ENCODE data around the gene PTPRC. TPM values are rescaled to one million over a fixed set of nuclear protein-coding genes. Genes with fewer than 3 reads are reported as not detected.

Gene PTPRC
- total RNA-seq, 1 experiment from 2014 or later, result 1.4 TPM

GRCh38 chr1:198756470-198756869 is 117.6 kb downstream of the PTPRC start:
- no peak overlapping the region for H3K27ac ChIP-seq (ENCODE audit: low read length)
- no peak overlapping the region for H3K4me3 ChIP-seq (ENCODE audit: low read depth in 2 of 2, low read length in 2 of 2)
- no peaks in the 10 kb centered on the region for H3K4me1 ChIP-seq (ENCODE audit: control insufficient read depth, insufficient read depth, low read length)
- intact Hi-C loops (cut with micrococcal nuclease; ENCODE audit: unreplicated experiment), result loop anchor here (5.0 kb wide), 1 partner anchor 796 kb away; no protein-coding TSS in a partner anchor
- ATAC-seq (peak; percentile 74), DNase-seq (ENCODE audit: low read depth, low spot score) (no peak)
- TF ChIP-seq TCF7L2 (IDR thresholded peaks at IDR 0.05; ENCODE audit: low read depth, low read length), result no peak
- TF ChIP-seq REST (IDR thresholded peaks at IDR 0.05; ENCODE audit: insufficient read depth in 1 of 2, low read depth in 2 of 2, low read length in 1 of 2), result no peak
- TF ChIP-seq CTCF (IDR thresholded peaks at IDR 0.05), result no peak; the same call in 1 of the 2 replicates
- no peak for TF ChIP-seq POLR2AphosphoS5 (IDR thresholded peaks at IDR 0.05; ENCODE audit: low read depth, low read length)
- no peak for TF ChIP-seq SIN3A (IDR thresholded peaks at IDR 0.05; ENCODE audit: borderline replicate concordance, insufficient read depth, low read depth, low read length)
- H3K36me3 ChIP-seq (ENCODE audit: control insufficient read depth, insufficient read depth, low read length), result no peaks in the 10 kb centered on the region
- CTCF ChIA-PET, result interaction anchor here (0.6 kb wide), 1 partner anchor 1549 kb away, joined by 3 read pairs; no protein-coding TSS in a partner anchor
- no peaks in the 10 kb centered on the region for H3K9me3 ChIP-seq (ENCODE audit: control insufficient read depth, insufficient read depth, low read depth, low read length)
- no peaks in the 10 kb centered on the region for H3K27me3 ChIP-seq (ENCODE audit: control insufficient read depth, insufficient read depth, low read length)
- POLR2A ChIA-PET, result interaction anchor here (0.5 kb wide), 1 partner anchor 1261 kb away, joined by 3 read pairs; no protein-coding TSS in a partner anchor
- in situ Hi-C loops (cut with HindIII; ENCODE audit: low pct_unique_long_range_greater_than_20kb, low sequenced_read_pairs), result no loop called here
- BruUV-seq (replicated peaks), result no TSS peak

GRCh38 chr1:198761859-198762616 is 123.2 kb downstream of the PTPRC start:
- CTCF ChIA-PET, result no interaction called here
- ATAC-seq (no peak), DNase-seq (ENCODE audit: low read depth, low spot score) (no peak)
- in situ Hi-C loops (cut with HindIII; ENCODE audit: low pct_unique_long_range_greater_than_20kb, low sequenced_read_pairs), result no loop called here
- H3K9me3 ChIP-seq (ENCODE audit: control insufficient read depth, insufficient read depth, low read depth, low read length), result no peaks in the 10 kb centered on the region
- no peak for TF ChIP-seq TCF7L2 (IDR thresholded peaks at IDR 0.05; ENCODE audit: low read depth, low read length)
- TF ChIP-seq CTCF (IDR thresholded peaks at IDR 0.05), result no peak
- no peak for TF ChIP-seq POLR2AphosphoS5 (IDR thresholded peaks at IDR 0.05; ENCODE audit: low read depth, low read length)
- TF ChIP-seq REST (IDR thresholded peaks at IDR 0.05; ENCODE audit: insufficient read depth in 1 of 2, low read depth in 2 of 2, low read length in 1 of 2), result no peak
- no peak for TF ChIP-seq SIN3A (IDR thresholded peaks at IDR 0.05; ENCODE audit: borderline replicate concordance, insufficient read depth, low read depth, low read length)
- no peaks in the 10 kb centered on the region for H3K36me3 ChIP-seq (ENCODE audit: control insufficient read depth, insufficient read depth, low read length)
- H3K4me1 ChIP-seq (ENCODE audit: control insufficient read depth, insufficient read depth, low read length), result peaks cover 7% of the 10 kb centered on the region; the same call in 1 of the 2 replicates
- no TSS peak for BruUV-seq (replicated peaks)
- H3K27me3 ChIP-seq (ENCODE audit: control insufficient read depth, insufficient read depth, low read length), result no peaks in the 10 kb centered on the region
- intact Hi-C loops (cut with micrococcal nuclease; ENCODE audit: unreplicated experiment), result no loop called here
- no peak overlapping the region for H3K4me3 ChIP-seq (ENCODE audit: low read depth in 2 of 2, low read length in 2 of 2)
- POLR2A ChIA-PET, result interaction anchor here (0.6 kb wide), 1 partner anchor 652 kb away, joined by 3 read pairs; no protein-coding TSS in a partner anchor
- no peak overlapping the region for H3K27ac ChIP-seq (ENCODE audit: low read length)
